Forelimb muscle (tissue), 1 donor: Measurements from ENCODE around the gene TIPARP. TPM values are rescaled to one million over a fixed set of nuclear protein-coding genes. Genes with fewer than 3 reads are reported as not detected.

Experiments
- DNase-seq: peaks from one replicate; pipeline ENCODE4 v3.0.0-alpha.2; 2013; ENCODE audit warnings: low read depth
- polyA plus RNA-seq: library from polyadenylated mRNA; unstranded; fragments of 120-200 nt; gene quantifications from one replicate; pipeline ENCODE4 v1.2.1, GENCODE V29; 2013; ENCODE audit not compliant: insufficient read length

The TIPARP gene
- polyA plus RNA-seq, 1 donor = 8.6 TPM

DNA sequence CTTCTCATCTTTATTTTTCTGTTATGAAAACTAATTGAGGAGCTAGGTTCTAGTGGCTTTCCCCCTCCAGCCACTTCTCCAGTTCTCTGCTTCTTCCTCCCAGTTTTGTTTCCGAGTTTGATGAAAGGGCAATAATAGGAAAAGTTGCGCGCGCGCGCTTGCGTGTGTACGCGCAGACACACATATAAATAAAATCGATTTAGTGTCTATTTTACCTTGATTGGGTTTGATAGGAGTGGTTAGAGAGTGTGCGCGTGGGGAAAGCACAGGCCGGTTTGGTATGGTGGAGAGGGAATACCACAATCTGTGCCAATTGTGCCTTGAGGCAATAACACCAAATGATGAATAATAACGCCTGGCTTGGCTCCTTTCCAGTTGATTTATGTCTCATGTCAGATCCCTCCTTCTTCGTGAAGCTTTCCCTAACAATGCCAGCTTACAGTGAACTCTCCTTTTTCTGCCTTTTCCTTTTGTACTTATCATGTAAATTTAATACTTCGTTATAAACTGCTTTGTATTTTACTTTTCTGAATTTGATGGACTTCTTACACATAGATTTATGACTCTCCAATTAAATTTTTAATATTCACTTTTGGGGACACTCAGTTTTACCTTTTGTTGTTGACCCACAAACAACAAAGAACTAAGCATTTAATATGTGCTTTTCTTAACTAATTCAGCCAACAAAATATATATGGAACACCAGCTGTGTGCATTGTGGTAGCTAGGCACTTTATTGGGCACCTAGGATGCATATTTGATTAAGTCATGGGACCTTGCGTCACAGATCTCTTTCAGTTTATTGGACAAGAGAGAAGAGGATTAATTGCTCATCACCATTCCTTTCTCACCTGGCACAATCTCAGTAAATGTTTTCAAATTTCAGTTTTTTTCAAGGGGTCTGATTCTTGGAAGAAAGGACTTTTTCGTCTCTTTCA, 1.7 kb downstream of the TIPARP start:
- no peak for DNase-seq

DNA sequence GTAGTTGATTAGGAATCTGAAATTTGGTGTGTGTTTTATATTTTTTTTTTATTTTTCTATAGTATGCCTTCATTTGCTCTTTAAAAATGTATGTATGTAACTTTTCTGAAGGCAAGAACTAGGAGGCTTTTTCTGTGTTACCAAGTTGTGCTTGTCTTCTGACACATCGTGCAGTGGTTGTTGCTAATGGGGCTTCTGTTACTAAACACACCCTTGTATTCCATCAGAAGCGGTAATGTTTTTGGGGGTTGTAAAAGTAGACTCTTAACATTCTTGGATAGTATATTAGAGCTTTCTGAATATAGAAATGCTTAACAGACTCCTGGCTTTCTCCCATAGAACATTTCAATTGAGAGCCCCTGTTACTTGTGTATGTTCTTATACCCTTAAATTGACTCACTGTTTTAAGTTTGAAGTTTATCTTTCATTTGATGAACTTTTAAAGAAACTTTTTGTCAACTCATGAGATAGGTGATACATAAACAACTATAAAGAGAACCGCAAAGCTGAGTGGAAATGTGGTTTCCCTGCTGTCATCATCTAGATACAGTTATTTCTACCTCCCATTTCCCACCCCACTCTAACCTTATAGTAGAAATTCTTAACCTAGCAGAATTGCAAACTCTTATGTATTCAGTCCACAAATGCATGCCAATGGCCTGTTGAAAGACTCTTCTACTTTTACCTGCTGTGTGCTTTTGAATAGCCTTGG, 2.5 kb downstream of the TIPARP start:
- no peak for DNase-seq

DNA sequence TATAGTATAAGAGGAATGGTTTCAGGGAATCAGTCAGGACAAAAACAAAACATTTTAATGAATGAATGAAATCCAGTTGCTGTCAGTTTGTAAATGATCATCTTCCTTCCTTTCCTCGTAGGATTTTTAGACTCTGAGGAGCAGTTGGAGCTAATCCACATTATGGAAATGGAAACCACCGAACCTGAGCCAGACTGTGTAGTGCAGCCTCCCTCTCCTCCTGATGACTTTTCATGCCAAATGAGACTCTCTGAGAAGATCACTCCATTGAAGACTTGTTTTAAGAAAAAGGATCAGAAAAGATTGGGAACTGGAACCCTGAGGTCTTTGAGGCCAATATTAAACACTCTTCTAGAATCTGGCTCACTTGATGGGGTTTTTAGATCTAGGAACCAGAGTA, 3.1 kb downstream of the TIPARP start:
- DNase-seq = no peak

DNA sequence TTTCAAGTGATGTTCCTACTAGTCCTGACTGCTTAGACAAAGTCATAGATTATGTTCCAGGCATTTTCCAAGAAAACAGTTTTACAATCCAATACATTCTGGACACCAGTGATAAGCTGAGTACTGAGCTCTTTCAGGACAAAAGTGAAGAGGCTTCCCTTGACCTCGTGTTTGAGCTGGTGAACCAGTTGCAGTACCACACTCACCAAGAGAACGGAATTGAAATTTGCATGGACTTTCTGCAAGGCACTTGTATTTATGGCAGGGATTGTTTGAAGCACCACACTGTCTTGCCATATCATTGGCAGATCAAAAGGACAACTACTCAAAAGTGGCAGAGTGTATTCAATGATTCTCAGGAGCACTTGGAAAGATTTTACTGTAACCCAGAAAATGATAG, 3.8 kb downstream of the TIPARP start:
- DNase-seq = no peak

DNA sequence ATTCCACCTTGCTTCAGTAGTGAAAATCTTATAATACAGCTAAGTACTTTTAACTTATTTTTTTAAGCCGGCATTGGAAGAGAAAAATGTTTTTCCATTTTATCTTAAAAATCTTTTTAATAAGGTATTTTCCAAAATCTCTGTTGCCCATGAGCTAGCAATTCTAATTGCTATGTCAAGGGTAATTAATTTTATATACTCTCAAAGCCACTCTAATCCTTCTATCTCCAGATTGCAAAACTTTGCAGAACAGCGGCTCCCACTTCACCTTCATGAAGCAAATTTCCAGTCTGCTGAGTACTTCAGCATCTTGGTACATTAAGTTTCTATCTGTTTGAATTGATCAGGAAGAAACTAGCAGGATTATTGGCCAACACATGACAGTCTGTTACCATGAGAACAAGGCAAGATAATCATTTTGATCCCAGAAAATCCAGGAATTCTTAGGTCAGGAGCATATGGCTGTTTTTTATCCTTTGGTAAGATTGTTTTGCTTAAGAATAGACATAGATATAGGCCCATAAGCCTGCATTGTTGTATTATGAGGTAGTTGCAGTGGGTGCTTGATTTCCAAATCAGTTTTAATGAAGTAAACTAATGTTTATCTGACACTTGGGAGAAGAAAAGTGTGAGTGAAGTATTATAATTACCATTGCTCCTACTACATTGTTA, 6.0 kb downstream of the TIPARP start:
- DNase-seq = no peak

DNA sequence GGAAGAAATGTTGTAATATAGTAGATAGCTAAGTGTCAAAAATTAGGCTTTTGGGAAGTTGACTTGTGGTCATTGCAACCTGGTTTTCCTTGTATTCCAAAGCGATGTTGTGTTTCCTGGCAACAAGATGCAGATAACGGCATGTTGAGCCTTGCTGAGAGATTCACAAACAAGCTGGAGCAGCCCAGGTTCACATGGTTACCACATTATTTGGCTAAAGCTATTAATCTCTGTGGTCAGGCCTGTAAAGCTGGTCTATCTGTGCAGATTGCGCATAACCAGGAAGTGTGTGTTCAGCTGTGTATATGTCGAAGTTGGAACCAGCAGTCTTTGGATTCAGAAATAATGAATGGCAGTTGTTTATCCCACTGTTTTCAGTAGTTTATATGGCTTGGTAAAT, 6.6 kb downstream of the TIPARP start:
- DNase-seq = no peak

DNA sequence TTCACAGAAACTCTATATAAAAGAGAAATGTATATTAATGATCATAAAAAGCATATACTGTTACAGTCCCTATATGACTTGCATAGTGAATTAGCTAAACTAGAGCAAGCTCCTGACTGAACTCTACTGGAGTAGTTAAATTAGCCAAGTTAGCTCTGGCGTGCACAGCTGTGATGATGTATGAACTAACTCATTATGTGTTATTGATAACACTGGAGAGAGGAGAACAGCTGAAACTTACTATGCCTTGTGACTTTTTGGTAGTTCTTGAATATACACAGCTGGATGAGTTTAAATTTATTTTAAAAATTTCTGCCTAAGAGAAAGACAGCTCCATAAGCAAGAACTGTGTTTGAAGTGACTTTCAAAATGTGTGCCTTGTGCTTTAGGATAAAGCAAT, 8.1 kb downstream of the TIPARP start:
- DNase-seq = no peak

DNA sequence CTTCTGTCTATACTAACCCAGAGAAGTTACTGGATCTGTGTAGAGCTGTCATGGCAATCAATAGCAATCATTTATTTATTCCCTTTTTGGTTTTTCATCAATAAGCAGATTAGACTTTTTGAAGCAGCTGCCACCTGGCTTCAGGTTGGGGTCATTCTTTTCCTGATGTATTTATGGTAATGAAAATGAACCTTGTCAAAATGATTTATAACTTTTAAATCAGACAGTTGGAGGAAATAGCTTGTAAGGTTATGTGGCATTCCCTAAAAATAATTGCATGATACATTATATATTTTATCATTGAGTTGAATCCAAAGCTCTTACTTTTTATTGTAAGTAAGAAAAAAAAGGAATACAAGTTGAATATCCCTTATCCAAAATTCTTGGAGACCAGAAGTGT, 8.6 kb downstream of the TIPARP start:
- no peak for DNase-seq

DNA sequence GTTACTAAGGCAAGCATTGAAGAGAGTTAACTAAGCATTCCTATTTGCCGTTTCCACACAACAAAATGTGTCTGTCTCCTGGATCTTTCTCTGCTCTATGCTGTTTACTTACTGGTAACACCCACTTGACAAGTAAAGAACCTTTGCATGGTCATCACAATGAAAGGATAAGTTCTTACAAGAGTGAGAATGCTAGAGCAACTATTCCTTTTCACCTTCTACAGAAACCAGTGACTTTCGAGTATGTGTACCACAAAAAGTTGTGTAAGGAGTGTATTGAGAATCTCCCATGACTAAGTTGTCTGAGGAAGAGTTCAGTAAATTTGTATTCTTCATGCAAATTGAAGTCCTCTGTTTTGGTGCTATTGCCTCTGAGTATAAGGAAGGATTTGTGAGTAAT, 10.8 kb downstream of the TIPARP start:
- DNase-seq = no peak

DNA sequence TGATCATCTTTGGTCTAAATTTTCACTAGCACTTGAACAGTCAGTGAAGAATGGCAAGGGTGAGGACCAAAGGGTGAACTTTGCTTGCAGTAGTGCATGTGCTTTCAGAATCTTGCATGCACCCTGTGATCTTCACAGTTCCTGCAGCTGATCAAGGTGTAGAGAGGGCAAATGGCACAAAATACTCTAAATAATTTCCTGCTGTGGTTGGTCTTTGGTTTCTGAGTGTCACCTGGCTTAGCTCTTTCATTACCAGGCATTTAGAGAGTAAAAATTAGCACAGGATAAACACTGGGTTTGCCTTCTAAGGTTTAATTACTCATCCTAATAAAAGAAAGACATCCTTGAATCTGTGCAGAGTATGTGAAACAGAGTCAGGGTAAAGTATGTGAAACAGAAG, 11.4 kb downstream of the TIPARP start:
- no peak for DNase-seq

DNA sequence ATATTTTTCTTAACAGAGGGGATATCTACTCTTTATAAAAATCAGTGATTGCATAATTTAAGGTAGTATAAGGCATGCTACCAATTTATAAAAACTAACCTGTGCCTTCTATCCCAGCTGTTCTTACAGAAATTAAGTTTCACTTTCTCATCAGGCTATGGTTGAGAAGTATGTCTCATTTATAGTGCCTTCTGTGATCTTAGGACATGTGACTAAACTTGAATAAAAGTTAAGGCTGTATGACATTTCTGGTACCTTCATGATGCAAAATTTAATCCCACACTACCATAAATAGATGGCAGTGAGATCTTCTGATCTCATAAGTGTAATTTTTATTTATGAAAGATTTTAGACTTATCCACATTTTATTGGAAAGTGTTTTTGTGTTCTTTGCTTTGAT, 12.6 kb downstream of the TIPARP start:
- no peak for DNase-seq

DNA sequence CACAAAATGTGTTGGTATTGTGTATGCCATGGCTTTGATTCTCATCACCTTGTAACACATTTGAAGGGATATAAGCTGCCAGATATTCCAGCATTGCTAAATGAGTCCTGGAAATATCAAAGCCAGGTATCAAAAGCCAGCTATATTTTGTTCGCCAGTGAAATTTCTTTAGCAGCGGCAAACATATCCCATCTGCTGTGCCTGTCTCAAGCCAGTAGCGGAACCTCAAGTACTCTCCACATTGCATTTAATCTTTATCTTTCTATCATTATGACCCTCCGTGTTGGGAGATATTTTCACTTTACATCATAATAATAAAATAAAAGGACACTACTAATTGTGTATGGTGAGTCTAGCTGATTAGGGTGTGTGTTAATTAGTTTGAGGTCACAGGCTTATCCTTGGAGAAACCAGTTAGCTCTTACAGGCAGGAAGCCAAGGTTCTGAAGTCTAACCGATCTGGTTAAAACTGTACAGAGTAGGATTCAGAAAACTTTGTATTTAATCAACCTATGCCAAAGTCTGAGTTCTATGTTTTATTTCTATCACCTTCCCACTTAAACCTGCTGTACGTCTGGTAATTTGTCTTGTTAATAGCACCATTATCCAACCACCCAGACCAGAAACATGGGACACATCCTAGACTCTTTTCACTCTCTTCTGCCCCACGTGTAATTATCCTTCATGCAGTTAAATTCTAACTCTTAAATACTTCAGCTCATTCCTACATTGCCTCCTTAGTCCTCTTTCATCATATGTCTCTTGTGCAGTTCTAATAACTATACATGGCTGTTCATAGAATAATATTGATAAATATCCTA, 14.5 kb downstream of the TIPARP start:
- no peak for DNase-seq

DNA sequence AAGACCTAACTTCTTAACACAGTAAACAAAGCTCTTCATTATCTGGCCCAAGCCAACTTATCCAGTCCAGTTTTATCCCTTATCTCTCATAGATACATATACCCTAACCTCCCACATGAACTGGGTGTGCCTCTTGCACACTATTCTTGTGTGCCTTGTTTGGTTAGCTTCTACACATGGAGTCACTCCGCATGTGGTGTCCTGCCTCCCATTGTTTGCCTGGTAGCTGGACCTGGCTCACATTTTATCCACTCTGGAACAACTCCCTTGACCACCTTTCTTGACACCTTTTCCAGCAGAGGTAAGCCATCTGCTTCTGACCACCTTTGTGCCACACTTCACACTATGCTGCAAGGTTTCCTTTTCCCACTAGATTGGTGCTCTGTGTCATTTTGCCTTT, 15.2 kb downstream of the TIPARP start:
- no peak for DNase-seq

DNA sequence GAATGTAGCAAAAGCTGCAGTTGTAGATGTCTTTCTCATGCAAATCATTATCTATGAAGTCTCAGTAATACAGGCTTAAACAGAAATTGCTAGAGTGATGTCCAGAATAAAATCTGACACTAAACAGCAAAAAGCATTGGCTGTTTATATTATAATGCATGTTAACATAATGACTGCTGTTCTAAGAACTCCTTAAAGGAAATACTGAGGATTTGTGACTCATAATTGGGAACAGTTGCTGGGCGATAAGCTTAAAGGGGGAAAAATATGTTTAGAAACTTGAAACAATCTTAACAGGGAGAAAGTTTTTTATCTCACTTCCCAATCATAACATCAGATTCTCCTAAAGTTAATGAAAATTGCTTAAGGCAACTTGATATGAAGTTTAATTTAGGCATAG, 17.5 kb downstream of the TIPARP start:
- no peak for DNase-seq

DNA sequence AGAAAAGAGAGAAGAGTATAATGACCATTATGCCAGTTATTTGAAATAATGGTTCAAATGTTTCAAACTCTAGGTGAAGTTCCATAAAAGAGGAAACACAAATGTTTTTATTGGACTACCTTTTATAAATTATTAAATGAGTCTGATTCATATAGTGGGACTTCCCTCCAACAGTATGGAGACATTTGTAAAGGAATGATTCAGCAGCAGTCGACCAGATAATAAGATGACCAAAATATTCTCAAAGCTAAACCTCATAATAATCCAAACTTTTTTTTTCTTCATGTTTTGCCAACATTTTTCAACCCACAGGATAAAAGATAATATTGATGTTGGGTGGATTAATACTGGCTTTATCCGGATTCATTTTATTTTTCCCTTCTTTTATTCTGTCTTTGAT, 18.8 kb downstream of the TIPARP start:
- DNase-seq = no peak

DNA sequence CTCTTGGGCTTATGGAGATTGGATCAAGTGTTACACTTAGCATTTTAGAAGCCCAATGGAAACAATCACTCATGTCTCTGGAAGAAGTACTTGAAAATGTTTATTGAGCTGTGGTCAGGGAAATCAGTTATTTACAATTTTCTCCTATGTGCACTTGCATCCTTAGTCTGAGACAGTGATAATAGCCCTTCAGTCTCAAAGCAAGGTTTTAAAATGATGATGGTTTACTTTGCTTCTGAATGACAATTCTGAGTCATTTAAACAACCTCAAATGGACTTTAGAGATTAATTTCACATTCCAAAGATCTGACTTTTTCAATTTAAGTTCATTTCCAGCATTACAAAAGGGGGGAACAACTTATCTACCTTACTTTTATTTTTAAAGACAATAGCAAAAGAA, 20.1 kb downstream of the TIPARP start:
- no peak for DNase-seq

DNA sequence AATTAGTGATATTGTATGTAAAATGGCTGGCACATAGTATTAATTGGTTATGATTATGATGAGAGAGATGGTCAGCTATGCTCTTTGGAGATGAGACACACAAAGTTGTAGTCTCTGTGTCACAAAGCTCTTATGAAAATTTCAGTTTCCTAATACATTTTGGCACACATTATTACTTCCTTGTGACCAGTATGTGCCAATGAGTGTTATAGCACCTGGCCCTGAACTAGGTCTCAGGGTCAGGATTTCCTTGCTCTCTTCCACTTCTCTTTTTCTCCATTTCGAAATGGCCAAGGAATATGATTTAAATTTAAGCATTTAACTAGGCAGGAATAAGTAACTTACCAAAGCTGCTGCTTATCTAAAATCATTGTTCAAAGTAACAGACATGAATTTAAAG, 28.0 kb downstream of the TIPARP start:
- no peak for DNase-seq

DNA sequence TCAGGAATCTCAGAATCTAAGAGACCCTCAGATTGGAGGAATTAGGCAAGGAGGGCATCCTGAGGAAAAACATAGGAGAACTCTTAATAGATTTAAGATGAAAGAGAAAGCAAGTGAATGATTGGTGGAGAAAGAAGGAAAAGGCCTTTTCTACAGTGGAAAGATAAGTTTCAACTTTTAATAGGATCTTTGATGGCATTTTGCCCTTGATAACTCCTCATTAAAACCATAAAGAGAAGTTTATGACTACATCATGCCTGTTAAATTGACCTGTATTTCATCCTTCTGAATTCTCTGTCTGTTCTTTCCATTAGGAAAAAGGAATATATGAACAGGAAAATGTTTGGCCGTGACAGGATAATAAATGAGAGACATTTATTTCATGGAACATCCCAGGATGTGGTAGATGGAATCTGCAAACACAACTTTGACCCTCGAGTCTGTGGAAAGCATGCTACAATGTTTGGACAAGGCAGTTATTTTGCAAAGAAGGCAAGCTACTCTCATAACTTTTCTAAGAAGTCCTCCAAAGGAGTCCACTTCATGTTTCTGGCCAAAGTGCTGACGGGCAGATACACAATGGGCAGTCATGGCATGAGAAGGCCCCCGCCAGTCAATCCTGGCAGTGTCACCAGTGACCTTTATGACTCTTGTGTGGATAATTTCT, 30.1 kb downstream of the TIPARP start:
- no peak for DNase-seq

DNA sequence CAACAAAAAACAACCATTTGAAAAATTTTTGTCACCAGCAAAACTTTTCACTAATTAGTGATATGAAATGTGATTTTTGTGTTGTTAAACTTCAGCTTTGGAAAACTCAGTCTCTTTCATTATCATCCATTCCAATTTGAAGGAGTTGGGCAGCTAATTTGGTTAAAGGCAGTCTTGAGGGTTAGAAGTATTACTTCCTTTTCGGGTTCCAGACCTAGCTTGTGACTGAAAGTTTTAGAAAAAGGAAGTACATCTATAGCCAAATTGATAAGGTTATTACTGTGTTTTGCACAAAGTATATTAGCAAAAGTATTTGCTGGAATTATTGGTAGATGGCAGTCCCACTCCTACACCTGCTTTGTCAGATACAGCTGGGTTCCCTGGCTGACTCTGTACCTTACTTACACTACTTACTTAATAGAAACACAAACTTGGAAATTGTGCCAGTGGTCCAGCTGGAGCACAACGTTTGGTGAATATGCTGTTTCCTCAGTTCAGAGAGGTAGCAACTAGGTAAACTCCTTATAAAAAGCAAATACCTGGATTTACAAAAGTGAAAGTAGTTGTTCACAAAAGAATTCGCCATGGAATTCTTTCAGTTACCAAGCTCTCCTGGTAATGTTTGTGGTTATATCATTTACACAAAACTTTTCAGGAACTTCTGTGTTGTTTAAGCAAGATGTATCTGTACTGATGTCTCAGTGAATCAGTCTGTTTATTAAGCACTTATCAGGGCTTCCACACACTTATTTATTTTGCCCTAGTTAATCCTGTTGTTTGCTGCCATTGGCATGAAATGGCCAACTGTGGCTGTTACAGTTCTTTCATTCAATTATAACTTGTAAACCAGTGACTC, 31.6 kb downstream of the TIPARP start:
- no peak for DNase-seq

DNA sequence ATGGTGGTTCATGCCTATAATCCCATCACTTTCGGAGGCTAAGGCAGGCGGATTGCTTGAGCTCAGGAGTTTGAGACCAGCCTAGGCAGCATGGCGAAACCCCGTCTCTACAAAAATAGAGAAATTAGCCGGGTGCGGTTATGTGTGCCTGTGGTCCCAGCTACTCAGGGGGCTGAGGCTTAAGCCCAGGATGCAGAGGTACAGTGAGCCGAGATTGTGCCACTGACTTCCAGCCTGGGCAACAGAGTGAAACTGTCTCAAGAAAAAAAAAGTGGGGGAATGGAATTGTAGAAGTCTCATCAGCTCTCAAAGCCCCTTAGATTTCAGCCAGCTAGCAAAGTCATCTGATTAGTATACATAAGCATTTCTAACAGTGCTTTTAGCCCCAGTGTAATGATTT, 33.2 kb downstream of the TIPARP start:
- DNase-seq = no peak
